Esophagus squamous epithelium (tissue), 5 donors: Measurements from ENCODE around the gene ANO10. TPM values are rescaled to one million over a fixed set of nuclear protein-coding genes. Genes with fewer than 3 reads are reported as not detected.

ENCODE experiments used
- DNase-seq: peaks from one replicate; lab custom pipeline; 2025; lab: John Stamatoyannopoulos, UW
- H3K27ac ChIP-seq, 4 donors: fragments of 200-600 bp; sonication (generic); one replicate each; pipeline ENCODE4 v1.5.1; 2016 to 2019; ENCODE audit warnings: mild to moderate bottlenecking in 1 of 4
- H3K27me3 ChIP-seq, 4 donors: fragments of 200-600 bp; sonication (generic); 1 replicate in 3 of 4; 2 replicates in 1 of 4; pipeline versions ENCODE4 v1.5.1 to v1.6.0; 2017 to 2021; ENCODE audit warnings: antibody characterized with exemption in 1 of 4
- H3K36me3 ChIP-seq, 3 donors: fragments of 200-600 bp; sonication (generic); one replicate each; pipeline ENCODE4 v1.5.1; 2016 to 2019
- H3K4me1 ChIP-seq, 3 donors: fragments of 200-600 bp; sonication (generic); one replicate each; pipeline ENCODE4 v1.5.1; 2017 to 2019
- H3K4me3 ChIP-seq, 4 donors: fragments of 200-600 bp; sonication (generic); 1 replicate in 3 of 4; 2 replicates in 1 of 4; pipeline ENCODE4 v1.5.1; 2016 to 2019; ENCODE audit warnings: mild to moderate bottlenecking in 2 of 4, moderate library complexity in 1 of 4
- H3K9me3 ChIP-seq, 3 donors: fragments of 200-600 bp; sonication (generic); one replicate each; pipeline ENCODE4 v1.5.1; 2016 to 2019
- POLR2A ChIP-seq, 4 donors: fragments of 450-650 bp; IDR thresholded peaks; one replicate each; pipeline ENCODE4 v1.6.1; 2017; ENCODE audit warnings: antibody characterized with exemption in 4 of 4, mild to moderate bottlenecking in 4 of 4, moderate library complexity in 3 of 4
- WGBS, 2 donors: methylation state at CpG; one replicate each; pipeline ENCODE4 v1.1.5; 2018; 5-methylcytosine and 5-hydroxymethylcytosine counted together
- intact Hi-C: fragments of 100-400 bp; cut with DNase I; formaldehyde crosslinking; loops from one replicate; pipeline ENCODE4 v1.15.0; 2022
- total RNA-seq, 4 donors: library from RNA; depleted of rRNA; stranded (reverse); fragments of >200 nt; gene quantifications; one replicate each; pipeline ENCODE4 v1.1.0, GENCODE V29; 2016
- TF ChIP-seq, protein P1 (sequence below), 6 experiments: fragments of 450-650 bp in 4 of 6; fragments of 200-600 bp in 2 of 6; sonication (generic) in 2 of 6; IDR thresholded peaks; one replicate each; pipeline ENCODE4 v1.5.1; 2016 to 2019; ENCODE audit warnings: antibody characterized with exemption in 6 of 6, mild to moderate bottlenecking in 4 of 6, moderate library complexity in 4 of 6
- donor health status: DM: yes; HTN: yes; CAD: no.

Gene ANO10
- total RNA-seq, 4 donors from 2014 or later = 18.5 to 22.3 (median 20.3) TPM

DNA sequence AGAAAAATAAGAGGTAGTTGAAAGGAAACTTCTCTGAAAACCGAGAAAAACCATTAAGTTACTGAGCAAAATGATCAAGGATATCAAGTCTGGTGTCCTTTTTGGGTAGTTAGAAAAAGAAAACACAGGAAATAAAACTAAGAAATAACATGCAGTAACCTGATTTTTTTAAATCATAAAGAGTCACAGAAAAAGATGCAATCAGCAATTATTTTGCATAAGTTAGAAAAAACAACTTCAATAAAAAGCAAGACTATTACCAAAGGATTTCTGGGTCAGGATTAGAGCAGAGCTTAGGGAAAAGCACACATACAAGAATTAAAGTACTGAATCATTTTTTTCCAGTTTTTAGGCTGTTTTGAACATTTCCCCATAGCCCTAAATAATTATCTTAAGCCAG is 28.5 kb upstream of the ANO10 start:
- Histone ChIP-seq H3K36me3 (no peaks in the 10 kb centered on the region), H3K27me3 (no peaks in the 10 kb centered on the region), H3K9me3 (no peaks in the 10 kb centered on the region), H3K4me3 (no peak overlapping the region), H3K4me1 (peaks cover 0 to 6% (median 0%) of the 10 kb centered on the region in 3 donors), H3K27ac (no peak overlapping the region)
- no peak for TF ChIP-seq POLR2A (IDR thresholded peaks at IDR 0.05)
- TF ChIP-seq, protein P1, sequence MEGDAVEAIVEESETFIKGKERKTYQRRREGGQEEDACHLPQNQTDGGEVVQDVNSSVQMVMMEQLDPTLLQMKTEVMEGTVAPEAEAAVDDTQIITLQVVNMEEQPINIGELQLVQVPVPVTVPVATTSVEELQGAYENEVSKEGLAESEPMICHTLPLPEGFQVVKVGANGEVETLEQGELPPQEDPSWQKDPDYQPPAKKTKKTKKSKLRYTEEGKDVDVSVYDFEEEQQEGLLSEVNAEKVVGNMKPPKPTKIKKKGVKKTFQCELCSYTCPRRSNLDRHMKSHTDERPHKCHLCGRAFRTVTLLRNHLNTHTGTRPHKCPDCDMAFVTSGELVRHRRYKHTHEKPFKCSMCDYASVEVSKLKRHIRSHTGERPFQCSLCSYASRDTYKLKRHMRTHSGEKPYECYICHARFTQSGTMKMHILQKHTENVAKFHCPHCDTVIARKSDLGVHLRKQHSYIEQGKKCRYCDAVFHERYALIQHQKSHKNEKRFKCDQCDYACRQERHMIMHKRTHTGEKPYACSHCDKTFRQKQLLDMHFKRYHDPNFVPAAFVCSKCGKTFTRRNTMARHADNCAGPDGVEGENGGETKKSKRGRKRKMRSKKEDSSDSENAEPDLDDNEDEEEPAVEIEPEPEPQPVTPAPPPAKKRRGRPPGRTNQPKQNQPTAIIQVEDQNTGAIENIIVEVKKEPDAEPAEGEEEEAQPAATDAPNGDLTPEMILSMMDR (IDR thresholded peaks at IDR 0.05) = no peak
- WGBS, 2 donors = 35 to 56% methylated on average over 1 of the region's 1 CpG
- DNase-seq = no peak
- intact Hi-C loops = no loop called here

GRCh38 chr3:43649365-43649968 is 27.7 kb upstream of the ANO10 start:
- H3K9me3 ChIP-seq = no peaks in the 10 kb centered on the region
- H3K27ac ChIP-seq = no peak overlapping the region
- WGBS, 2 donors = 49% methylated on average over 5 of the region's 6 CpGs
- no peaks in the 10 kb centered on the region for H3K36me3 ChIP-seq
- intact Hi-C loops = no loop called here
- no peak for DNase-seq
- H3K4me3 ChIP-seq = peak overlapping the region in 1 of 4 donors; percentile 35
- H3K27me3 ChIP-seq = no peaks in the 10 kb centered on the region
- no peak for TF ChIP-seq POLR2A (IDR thresholded peaks at IDR 0.05)
- TF ChIP-seq, protein P1 (IDR thresholded peaks at IDR 0.05) = no peak
- peaks cover 0 to 6% (median 0%) of the 10 kb centered on the region in 3 donors for H3K4me1 ChIP-seq

GRCh38 chr3:43648957-43649356 is 27.1 kb upstream of the ANO10 start:
- no peaks in the 10 kb centered on the region for H3K36me3 ChIP-seq
- peaks cover 0 to 6% (median 0%) of the 10 kb centered on the region in 3 donors for H3K4me1 ChIP-seq
- no peak overlapping the region for H3K4me3 ChIP-seq
- H3K27ac ChIP-seq = no peak overlapping the region
- intact Hi-C loops = no loop called here
- H3K9me3 ChIP-seq = no peaks in the 10 kb centered on the region
- H3K27me3 ChIP-seq = no peaks in the 10 kb centered on the region
- TF ChIP-seq, protein P1 (IDR thresholded peaks at IDR 0.05) = no peak
- no peak for TF ChIP-seq POLR2A (IDR thresholded peaks at IDR 0.05)
- WGBS, 2 donors = 80 to 86% methylated on average over 3 of the region's 3 CpGs
- DNase-seq = no peak

- Histone ChIP-seq H3K27me3 (no peaks in the 10 kb centered on the region), H3K4me1 (peaks cover 0 to 6% (median 0%) of the 10 kb centered on the region in 3 donors), H3K9me3 (no peaks in the 10 kb centered on the region), H3K27ac (no peak overlapping the region), H3K4me3 (no peak overlapping the region), H3K36me3 (no peaks in the 10 kb centered on the region)
- intact Hi-C loops = no loop called here
- DNase-seq = no peak
- TF ChIP-seq, protein P1 (IDR thresholded peaks at IDR 0.05) = no peak
- TF ChIP-seq POLR2A (IDR thresholded peaks at IDR 0.05) = no peak
- WGBS, 2 donors = 75 to 79% methylated on average over 6 of the region's 6 CpGs
These were observed 25.7 kb upstream of the ANO10 start for GRCh38 chr3:43647331-43648166.

GRCh38 chr3:43644443-43644842 is 22.6 kb upstream of the ANO10 start:
- Histone ChIP-seq H3K36me3 (no peaks in the 10 kb centered on the region), H3K9me3 (no peaks in the 10 kb centered on the region), H3K27ac (no peak overlapping the region), H3K4me3 (no peak overlapping the region), H3K27me3 (no peaks in the 10 kb centered on the region), H3K4me1 (peaks cover 0 to under 1% (median 0%) of the 10 kb centered on the region in 3 donors)
- 95 to 100% methylated on average over 2 of the region's 2 CpGs for WGBS, 2 donors
- no peak for DNase-seq
- intact Hi-C loops = no loop called here
- no peak for TF ChIP-seq POLR2A (IDR thresholded peaks at IDR 0.05)
- TF ChIP-seq, protein P1 (IDR thresholded peaks at IDR 0.05) = no peak
